Natural killer cell (primary cell): Measurements from ENCODE around the gene SHANK2. TPM values are rescaled to one million over a fixed set of nuclear protein-coding genes. Genes with fewer than 3 reads are reported as not detected.

Experiments
- ATAC-seq, 3 donors: fragments of 150-1000 bp in 2 of 3; fragments of 200-7000 bp in 1 of 3; cut with Tn5 transposase; 1 replicate in 1 of 3; 2 replicates in 2 of 3; pipeline ENCODE4 v1.10.0; 2021; ENCODE audit warnings: mild to moderate bottlenecking in 2 of 3, moderate library complexity in 2 of 3
- DNase-seq, 2 donors: peaks; one replicate each; pipeline versions ENCODE4 v3.0.0 to v3.0.0-alpha.2; 2013 to 2021; ENCODE audit warnings: mixed read lengths in 1 of 2
- H3K27ac ChIP-seq: one replicate; pipeline ENCODE4 v1.5.1; 2013; ENCODE audit warnings: mild to moderate bottlenecking, low read length
- H3K27me3 ChIP-seq: one replicate; pipeline ENCODE4 v1.6.1; 2013; ENCODE audit warnings: low read length; ENCODE audit not compliant: control insufficient read depth, insufficient read depth
- H3K36me3 ChIP-seq: one replicate; pipeline ENCODE4 v1.6.1; 2013; ENCODE audit warnings: low read length; ENCODE audit not compliant: control insufficient read depth, insufficient read depth
- H3K4me1 ChIP-seq: one replicate; pipeline ENCODE4 v1.6.1; 2013; ENCODE audit warnings: low read length; ENCODE audit not compliant: control insufficient read depth, insufficient read depth
- H3K4me3 ChIP-seq: one replicate; pipeline ENCODE4 v1.5.1; 2013; ENCODE audit warnings: low read length
- H3K9me3 ChIP-seq: one replicate; pipeline ENCODE4 v1.6.1; 2013; ENCODE audit warnings: low read length; ENCODE audit not compliant: control insufficient read depth, insufficient read depth
- H3K27ac Mint-ChIP-seq, 2 donors: one replicate each; pipeline ENCODE4 v1.8.0; 2022; ENCODE audit warnings: mild to moderate bottlenecking in 2 of 2, mixed read lengths in 2 of 2, moderate library complexity in 1 of 2
- H3K27me3 Mint-ChIP-seq, 2 donors: one replicate each; pipeline ENCODE4 v1.8.0; 2022; ENCODE audit warnings: low read depth in 2 of 2, mixed read lengths in 2 of 2
- H3K36me3 Mint-ChIP-seq: one replicate; pipeline ENCODE4 v1.8.0; 2022; ENCODE audit warnings: mixed read lengths
- H3K4me1 Mint-ChIP-seq, 2 donors: one replicate each; pipeline ENCODE4 v1.8.0; 2022; ENCODE audit warnings: mixed read lengths in 2 of 2
- H3K4me3 Mint-ChIP-seq: one replicate; pipeline ENCODE4 v1.8.0; 2022; ENCODE audit warnings: mild to moderate bottlenecking, moderate library complexity, mixed read lengths
- H3K9me3 Mint-ChIP-seq, 2 donors: one replicate each; pipeline ENCODE4 v1.8.0; 2022; ENCODE audit warnings: mixed read lengths in 2 of 2
- WGBS: methylation state at CpG from one replicate; pipeline ENCODE4 v1.1.7; 2013; ENCODE audit warnings: missing lambda C conversion rate; ENCODE audit not compliant: insufficient coverage; 5-methylcytosine and 5-hydroxymethylcytosine counted together
- intact Hi-C: fragments of 100-400 bp; cut with micrococcal nuclease; formaldehyde crosslinking; loops from one replicate; pipeline ENCODE4 v1.14.2; 2022
- total RNA-seq, 4 donors: library from RNA; stranded (reverse); fragments of 120-200 nt in 1 of 4; gene quantifications; one replicate each; pipeline versions ENCODE4 v1.2.3 to v1.2.4, GENCODE V29; 2013 to 2022
- TF ChIP-seq, protein P1 (sequence below): fragments of 200-600 bp; IDR thresholded peaks from one replicate; pipeline ENCODE4 v1.8.0; 2022; ENCODE audit warnings: antibody characterized with exemption

Gene SHANK2
- total RNA-seq, 3 donors from 2014 or later (not counting 1 experiment from before 2014, with no cell fraction given) = 4.9 TPM; not detected in 2

DNA sequence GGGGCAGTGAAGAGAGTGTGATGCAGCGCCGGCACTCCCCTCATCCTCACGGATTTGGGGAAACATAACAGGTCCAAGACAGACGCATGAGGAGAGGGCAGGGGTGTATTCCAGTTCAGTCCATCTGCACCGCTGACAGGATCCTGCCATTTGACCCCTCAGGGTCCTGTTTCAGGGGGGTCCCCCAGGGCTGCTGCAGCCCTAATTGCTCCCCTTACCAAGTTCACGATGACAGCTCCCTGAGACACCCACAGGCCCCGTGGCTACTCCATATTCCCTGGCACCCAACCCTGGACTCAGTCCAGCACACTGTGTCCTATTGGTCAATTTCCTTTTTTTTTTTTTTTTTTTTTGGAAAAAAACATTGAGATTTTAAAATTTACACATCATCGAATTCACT, 41.5 kb downstream of the SHANK2 start:
- no peaks in the 10 kb centered on the region for H3K36me3 Mint-ChIP-seq
- Histone ChIP-seq H3K9me3 (no peaks in the 10 kb centered on the region), H3K27ac (no peak overlapping the region), H3K36me3 (no peaks in the 10 kb centered on the region), H3K27me3 (no peaks in the 10 kb centered on the region), H3K4me1 (no peaks in the 10 kb centered on the region), H3K4me3 (no peak overlapping the region)
- intact Hi-C loops = no loop called here
- H3K9me3 Mint-ChIP-seq = no peaks in the 10 kb centered on the region
- peaks cover 0 to 5% of the 10 kb centered on the region in 2 donors for H3K27me3 Mint-ChIP-seq
- TF ChIP-seq, protein P1, sequence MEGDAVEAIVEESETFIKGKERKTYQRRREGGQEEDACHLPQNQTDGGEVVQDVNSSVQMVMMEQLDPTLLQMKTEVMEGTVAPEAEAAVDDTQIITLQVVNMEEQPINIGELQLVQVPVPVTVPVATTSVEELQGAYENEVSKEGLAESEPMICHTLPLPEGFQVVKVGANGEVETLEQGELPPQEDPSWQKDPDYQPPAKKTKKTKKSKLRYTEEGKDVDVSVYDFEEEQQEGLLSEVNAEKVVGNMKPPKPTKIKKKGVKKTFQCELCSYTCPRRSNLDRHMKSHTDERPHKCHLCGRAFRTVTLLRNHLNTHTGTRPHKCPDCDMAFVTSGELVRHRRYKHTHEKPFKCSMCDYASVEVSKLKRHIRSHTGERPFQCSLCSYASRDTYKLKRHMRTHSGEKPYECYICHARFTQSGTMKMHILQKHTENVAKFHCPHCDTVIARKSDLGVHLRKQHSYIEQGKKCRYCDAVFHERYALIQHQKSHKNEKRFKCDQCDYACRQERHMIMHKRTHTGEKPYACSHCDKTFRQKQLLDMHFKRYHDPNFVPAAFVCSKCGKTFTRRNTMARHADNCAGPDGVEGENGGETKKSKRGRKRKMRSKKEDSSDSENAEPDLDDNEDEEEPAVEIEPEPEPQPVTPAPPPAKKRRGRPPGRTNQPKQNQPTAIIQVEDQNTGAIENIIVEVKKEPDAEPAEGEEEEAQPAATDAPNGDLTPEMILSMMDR = no peak
- ATAC-seq (no peak), DNase-seq (no peak)
- no peak overlapping the region for H3K27ac Mint-ChIP-seq
- 91% methylated on average over 8 of the region's 8 CpGs for WGBS
- no peaks in the 10 kb centered on the region for H3K4me1 Mint-ChIP-seq
- H3K4me3 Mint-ChIP-seq = no peak overlapping the region

DNA sequence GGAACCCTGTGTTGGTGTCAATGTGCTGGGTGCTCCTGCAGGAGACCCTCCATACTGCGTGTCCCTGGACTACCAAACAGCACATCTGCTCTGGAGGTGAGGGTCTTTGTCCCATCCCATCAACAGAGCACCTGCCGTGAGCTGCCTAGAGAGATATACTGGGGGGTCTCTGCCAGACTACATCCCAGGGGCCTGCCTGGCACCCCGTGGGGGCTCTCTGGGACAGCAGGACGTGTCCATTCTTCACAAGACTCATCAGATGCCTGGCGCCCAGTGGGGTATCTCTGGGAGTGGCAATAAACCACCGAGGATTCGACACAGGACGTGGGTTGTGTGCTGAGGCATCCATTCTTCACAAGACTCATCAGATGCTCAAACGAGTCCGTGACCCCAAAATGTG, 42.7 kb downstream of the SHANK2 start:
- ATAC-seq = no peak
- Mint-ChIP-seq H3K27me3 (peaks cover 0 to 8% of the 10 kb centered on the region in 2 donors), H3K4me3 (no peak overlapping the region), H3K9me3 (no peaks in the 10 kb centered on the region), H3K36me3 (no peaks in the 10 kb centered on the region), H3K27ac (no peak overlapping the region), H3K4me1 (no peaks in the 10 kb centered on the region)
- H3K4me3 ChIP-seq = no peak overlapping the region
- H3K4me1 ChIP-seq = no peaks in the 10 kb centered on the region
- intact Hi-C loops = no loop called here
- H3K36me3 ChIP-seq = no peaks in the 10 kb centered on the region
- WGBS = 76% methylated on average over 10 of the region's 10 CpGs
- DNase-seq = no peak
- no peaks in the 10 kb centered on the region for H3K9me3 ChIP-seq
- no peak overlapping the region for H3K27ac ChIP-seq
- H3K27me3 ChIP-seq = no peaks in the 10 kb centered on the region
- TF ChIP-seq, protein P1 = no peak

DNA sequence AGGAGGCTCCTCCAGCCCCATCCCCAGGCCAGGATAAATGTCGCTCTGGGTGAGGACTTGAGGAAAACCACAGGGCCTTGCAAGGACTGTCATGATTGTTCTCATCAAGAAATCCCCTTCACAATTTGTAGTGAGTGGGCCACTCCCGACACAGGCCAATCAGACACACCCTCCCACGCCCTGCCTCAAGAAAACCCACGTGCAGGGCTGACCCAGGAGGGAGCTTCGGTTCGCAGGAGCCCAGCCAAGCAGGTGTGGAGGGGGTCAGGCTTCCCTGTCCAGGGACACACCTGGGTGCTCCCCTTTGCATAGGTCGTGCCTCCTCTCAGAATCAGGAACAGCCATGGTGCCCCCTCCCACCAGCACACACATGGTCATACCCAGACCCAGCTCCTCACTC, 43.2 kb downstream of the SHANK2 start:
- H3K27ac ChIP-seq = no peak overlapping the region
- no peaks in the 10 kb centered on the region for H3K27me3 ChIP-seq
- no peaks in the 10 kb centered on the region for H3K9me3 ChIP-seq
- no peak overlapping the region for H3K4me3 Mint-ChIP-seq
- ATAC-seq (no peak), DNase-seq (no peak)
- intact Hi-C loops = no loop called here
- peaks cover 0 to 8% of the 10 kb centered on the region in 2 donors for H3K27me3 Mint-ChIP-seq
- TF ChIP-seq, protein P1 = no peak
- H3K4me1 ChIP-seq = no peaks in the 10 kb centered on the region
- H3K36me3 ChIP-seq = no peaks in the 10 kb centered on the region
- H3K4me3 ChIP-seq = no peak overlapping the region
- H3K27ac Mint-ChIP-seq = no peak overlapping the region
- no peaks in the 10 kb centered on the region for H3K4me1 Mint-ChIP-seq
- no peaks in the 10 kb centered on the region for H3K9me3 Mint-ChIP-seq
- H3K36me3 Mint-ChIP-seq = no peaks in the 10 kb centered on the region
- 73% methylated on average over 7 of the region's 7 CpGs for WGBS

DNA sequence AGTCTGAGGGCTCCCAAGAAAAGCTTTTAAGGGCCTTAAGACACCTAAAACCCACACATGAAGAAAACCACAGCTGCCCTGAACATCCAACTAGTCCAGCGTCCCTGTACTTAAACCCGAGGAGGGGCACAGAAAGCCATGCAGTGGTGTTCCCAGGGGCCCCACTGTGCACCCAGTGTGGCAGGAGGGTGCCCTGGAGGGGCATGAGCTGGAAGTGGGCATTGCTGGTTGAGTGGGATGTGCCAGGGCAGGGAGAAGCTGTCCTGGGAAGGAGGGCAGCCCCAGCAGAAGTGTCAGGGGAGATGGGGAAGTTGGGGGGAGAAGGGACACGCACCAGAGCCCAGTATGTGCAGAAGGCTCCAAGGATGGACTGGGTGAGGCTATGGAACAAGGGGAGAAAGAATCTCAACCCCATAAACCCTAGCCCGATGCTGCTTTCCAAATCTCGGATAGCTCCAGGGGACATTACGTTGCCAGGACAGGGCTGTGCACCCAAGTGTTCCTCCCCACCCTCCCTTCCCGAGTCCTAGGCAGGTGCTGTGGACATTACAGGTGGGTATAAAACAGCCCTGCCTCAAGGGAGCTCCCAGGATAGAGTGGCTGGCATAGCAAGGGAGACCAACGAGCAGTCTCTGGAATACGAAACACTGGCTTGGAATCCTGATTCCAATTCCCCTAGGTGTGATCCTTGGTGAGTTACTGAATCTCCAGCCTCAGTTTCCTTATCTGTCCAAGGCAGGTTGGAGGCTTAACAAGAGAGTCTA, 44.2 kb downstream of the SHANK2 start:
- TF ChIP-seq, protein P1 = no peak
- H3K4me1 ChIP-seq = no peaks in the 10 kb centered on the region
- 89% methylated on average over 5 of the region's 9 CpGs for WGBS
- H3K27ac Mint-ChIP-seq = no peak overlapping the region
- H3K4me1 Mint-ChIP-seq = no peaks in the 10 kb centered on the region
- H3K27me3 Mint-ChIP-seq = peaks cover 0 to 8% of the 10 kb centered on the region in 2 donors
- no peaks in the 10 kb centered on the region for H3K36me3 ChIP-seq
- no peak overlapping the region for H3K4me3 Mint-ChIP-seq
- H3K27ac ChIP-seq = no peak overlapping the region
- no peaks in the 10 kb centered on the region for H3K27me3 ChIP-seq
- no peak for DNase-seq
- no peak for ATAC-seq
- H3K9me3 Mint-ChIP-seq = no peaks in the 10 kb centered on the region
- H3K4me3 ChIP-seq = no peak overlapping the region
- no peaks in the 10 kb centered on the region for H3K36me3 Mint-ChIP-seq
- H3K9me3 ChIP-seq = no peaks in the 10 kb centered on the region
- intact Hi-C loops = no loop called here
